ENCODE measurements around the gene ITGA2B.

DNA sequence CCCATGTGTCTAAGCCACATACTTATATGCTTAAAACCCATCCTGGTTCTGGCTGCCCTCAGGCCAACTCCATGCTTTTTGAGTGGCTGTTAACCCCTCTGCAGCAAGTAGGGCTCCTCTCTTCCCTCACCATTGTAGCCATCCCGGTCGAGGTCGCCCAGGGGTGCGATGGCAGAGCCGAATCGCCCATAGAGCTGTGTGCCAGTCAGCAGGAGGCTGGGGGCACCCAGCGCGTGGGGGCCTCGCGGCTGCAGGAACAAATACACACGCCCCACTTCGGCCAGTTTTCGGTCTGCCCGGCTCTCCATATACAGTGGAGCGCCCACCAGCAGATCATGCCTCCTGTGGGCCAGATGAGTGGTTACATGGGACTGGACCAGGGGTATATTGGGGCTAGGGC is 6.1 kb downstream of the ITGA2B start:
- TF ChIP-seq, protein P1, sequence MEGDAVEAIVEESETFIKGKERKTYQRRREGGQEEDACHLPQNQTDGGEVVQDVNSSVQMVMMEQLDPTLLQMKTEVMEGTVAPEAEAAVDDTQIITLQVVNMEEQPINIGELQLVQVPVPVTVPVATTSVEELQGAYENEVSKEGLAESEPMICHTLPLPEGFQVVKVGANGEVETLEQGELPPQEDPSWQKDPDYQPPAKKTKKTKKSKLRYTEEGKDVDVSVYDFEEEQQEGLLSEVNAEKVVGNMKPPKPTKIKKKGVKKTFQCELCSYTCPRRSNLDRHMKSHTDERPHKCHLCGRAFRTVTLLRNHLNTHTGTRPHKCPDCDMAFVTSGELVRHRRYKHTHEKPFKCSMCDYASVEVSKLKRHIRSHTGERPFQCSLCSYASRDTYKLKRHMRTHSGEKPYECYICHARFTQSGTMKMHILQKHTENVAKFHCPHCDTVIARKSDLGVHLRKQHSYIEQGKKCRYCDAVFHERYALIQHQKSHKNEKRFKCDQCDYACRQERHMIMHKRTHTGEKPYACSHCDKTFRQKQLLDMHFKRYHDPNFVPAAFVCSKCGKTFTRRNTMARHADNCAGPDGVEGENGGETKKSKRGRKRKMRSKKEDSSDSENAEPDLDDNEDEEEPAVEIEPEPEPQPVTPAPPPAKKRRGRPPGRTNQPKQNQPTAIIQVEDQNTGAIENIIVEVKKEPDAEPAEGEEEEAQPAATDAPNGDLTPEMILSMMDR (IDR thresholded peaks at IDR 0.05): no peak
- no peak for TF ChIP-seq POLR2AphosphoS5 (IDR thresholded peaks at IDR 0.05)
- no peak for TF ChIP-seq POLR2A (IDR thresholded peaks at IDR 0.05)
- no peak for TF ChIP-seq EP300 (IDR thresholded peaks at IDR 0.05)

Measured in stomach (tissue), 4 donors.